T-cell (primary cell): ENCODE results near the gene SIGLEC1. TPM values are rescaled to one million over a fixed set of nuclear protein-coding genes. Genes with fewer than 3 reads are reported as not detected.

Source experiments
- ATAC-seq, 4 experiments: fragments of 200-7000 bp in 3 of 4; fragments of 150-1000 bp in 1 of 4; cut with Tn5 transposase; replicated peaks in 1 of 4; 1 replicate in 3 of 4; 2 replicates in 1 of 4; pipeline ENCODE4 v1.10.0; 2021; ENCODE audit warnings: moderate library complexity in 3 of 4, mild to moderate bottlenecking in 2 of 4, moderate number of reproducible peaks in 1 of 4
- CTCF ChIA-PET, 2 donors: fragments of 300-600 bp; sonication (Branson Sonifier 250); formaldehyde crosslinking; loops; one replicate each; lab custom pipeline; 2022; ENCODE audit warnings: antibody characterized with exemption in 2 of 2; lab: Charles Lee
- POLR2A ChIA-PET, 2 donors: fragments of 300-600 bp; sonication (Branson Sonifier 250); formaldehyde crosslinking; loops; one replicate each; lab custom pipeline; 2022; ENCODE audit warnings: antibody characterized with exemption in 2 of 2; lab: Charles Lee
- DNase-seq, 35 experiments: peaks; one replicate each; pipeline versions ENCODE4 v3.0.0 to v3.0.0-alpha.2; 2013 to 2023
- H3K27ac ChIP-seq: one replicate; pipeline ENCODE4 v1.5.1; 2013; ENCODE audit warnings: low read length
- H3K27me3 ChIP-seq, 2 experiments: replicated peaks in 1 of 2; 1 replicate in 1 of 2; 2 replicates in 1 of 2; pipeline versions ENCODE4 v1.6.1 to v1.7.0; 2013; ENCODE audit warnings: low read length in 1 of 2, mixed read lengths in 1 of 2; ENCODE audit not compliant: control insufficient read depth in 2 of 2, insufficient read depth in 2 of 2; ENCODE audit errors: extremely low read depth in 1 of 2
- H3K36me3 ChIP-seq, 2 donors: 1 replicate in 1 of 2; 2 replicates in 1 of 2; pipeline versions ENCODE4 v1.6.1 to v1.7.0; 2013; ENCODE audit warnings: low read length in 1 of 2; ENCODE audit not compliant: control insufficient read depth in 2 of 2, insufficient read depth in 1 of 2; ENCODE audit errors: extremely low read depth in 1 of 2
- H3K4me1 ChIP-seq, 2 experiments: 1 replicate in 1 of 2; 2 replicates in 1 of 2; pipeline versions ENCODE4 v1.6.1 to v1.7.0; 2013; ENCODE audit warnings: low read length in 2 of 2, mixed read lengths in 1 of 2; ENCODE audit not compliant: insufficient read depth in 2 of 2, control insufficient read depth in 1 of 2; ENCODE audit errors: extremely low read depth in 1 of 2
- H3K4me3 ChIP-seq, 2 donors: 1 replicate in 1 of 2; 2 replicates in 1 of 2; pipeline versions ENCODE4 v1.5.1 to v1.7.0; 2013; ENCODE audit warnings: mild to moderate bottlenecking in 2 of 2, low read length in 1 of 2, moderate library complexity in 1 of 2; ENCODE audit not compliant: control insufficient read depth in 1 of 2; ENCODE audit errors: extremely low read depth in 1 of 2
- H3K9me3 ChIP-seq: 2 replicates; pipeline ENCODE4 v1.7.0; 2013
- H3K27ac Mint-ChIP-seq, 2 donors: one replicate each; pipeline ENCODE4 v1.8.0; 2020 to 2021; ENCODE audit warnings: mild to moderate bottlenecking in 2 of 2, mixed read lengths in 2 of 2
- H3K27me3 Mint-ChIP-seq, 2 donors: one replicate each; pipeline ENCODE4 v1.8.0; 2021 to 2022; ENCODE audit warnings: mixed read lengths in 2 of 2
- H3K36me3 Mint-ChIP-seq: one replicate; pipeline ENCODE4 v1.8.0; 2021; ENCODE audit warnings: mixed read lengths
- H3K4me1 Mint-ChIP-seq, 3 donors: one replicate each; pipeline ENCODE4 v1.8.0; 2020 to 2022; ENCODE audit warnings: mixed read lengths in 3 of 3, mild to moderate bottlenecking in 1 of 3
- H3K4me3 Mint-ChIP-seq, 3 donors: one replicate each; pipeline ENCODE4 v1.8.0; 2020 to 2022; ENCODE audit warnings: mild to moderate bottlenecking in 3 of 3, mixed read lengths in 3 of 3, moderate library complexity in 3 of 3
- H3K9me3 Mint-ChIP-seq, 3 donors: one replicate each; pipeline ENCODE4 v1.8.0; 2020 to 2022; ENCODE audit warnings: mixed read lengths in 3 of 3
- WGBS: methylation state at CpG from one replicate; pipeline ENCODE4 v1.1.5; 2013; ENCODE audit warnings: missing lambda C conversion rate; ENCODE audit not compliant: insufficient coverage; 5-methylcytosine and 5-hydroxymethylcytosine counted together
- total RNA-seq, 35 experiments: library from RNA in 6 of 35; stranded (reverse) in 6 of 35; fragments of 120-200 nt in 1 of 35; gene quantifications; one replicate each; pipeline versions ENCODE4 v1.2.1 to v1.2.4 and lab custom pipeline; 2013 to 2026

Gene SIGLEC1
- under 1 TPM in 3 of 5 donors, not detected in 2; 0.06 to 0.16 (median 0.12) TPM for total RNA-seq
- total RNA-seq (2013): not detected
- 0 to 1.6 (median 0.17) reads per million in 29 experiments for total RNA-seq (lab: John Stamatoyannopoulos, UW)

DNA sequence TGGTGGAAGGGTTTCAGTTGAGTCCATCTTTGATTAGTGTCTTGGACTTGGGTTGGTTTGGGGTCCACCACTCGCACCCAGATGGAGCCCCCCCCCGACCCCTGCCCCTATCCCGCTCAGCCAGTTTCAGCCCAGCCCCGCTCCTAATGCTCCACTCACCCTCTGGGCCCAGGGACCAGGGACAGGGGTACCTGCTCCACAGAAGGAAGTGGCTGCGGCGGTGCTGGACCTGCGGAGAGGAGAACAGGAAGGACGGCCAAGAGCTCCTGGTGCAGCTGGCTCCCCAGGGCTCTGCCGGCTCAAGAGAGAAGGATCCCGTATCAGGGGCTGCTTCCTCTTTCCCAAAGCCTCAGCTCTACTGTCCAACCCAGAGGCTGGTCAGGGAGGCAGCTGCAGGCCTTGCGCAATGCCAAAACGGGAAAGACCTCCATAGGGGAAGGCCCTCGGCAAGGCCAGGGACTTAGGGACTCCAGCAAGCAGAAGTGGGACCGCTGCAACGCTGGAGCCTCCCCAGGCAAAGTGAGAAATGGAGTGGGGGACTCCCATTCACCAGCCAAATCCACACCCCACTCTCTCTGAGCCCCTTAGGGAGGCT is at the start of gene SIGLEC1:
TSS of gene SIGLEC1 (minus strand) at position 322 of the 595 bp plus-strand sequence. CDS start 5,472 bp downstream, outside the sequence.
- WGBS: 50% methylated on average over 7 of the region's 15 CpGs
- ATAC-seq: no peak
- no peak within 1 kb of the TSS for H3K27ac Mint-ChIP-seq
- Histone ChIP-seq H3K4me1 (no peaks in the 10 kb centered on the region), H3K4me3 (no peak within 1 kb of the TSS), H3K36me3 (no peaks in the 10 kb centered on the region), H3K9me3 (no peaks in the 10 kb centered on the region), H3K27me3 (peaks cover 0 to 33% of the 10 kb centered on the region in 2 experiments), H3K27ac (no peak within 1 kb of the TSS)
- no peaks in the 10 kb centered on the region for H3K36me3 Mint-ChIP-seq
- H3K27me3 Mint-ChIP-seq: peaks cover 8 to 11% of the 10 kb centered on the region in 2 donors
- no peaks in the 10 kb centered on the region for H3K4me1 Mint-ChIP-seq
- no peak within 1 kb of the TSS for H3K4me3 Mint-ChIP-seq
- H3K9me3 Mint-ChIP-seq: no peaks in the 10 kb centered on the region
- CTCF ChIA-PET: interaction anchor here (0.5 to 0.6 kb wide), 4 partner anchors 34 to 1324 kb away, joined by 3 to 6 read pairs (median 6); no protein-coding TSS in a partner anchor
- DNase-seq: peak in 2 of 35 experiments; percentile 4 to 15
- POLR2A ChIA-PET: no interaction called here

DNA sequence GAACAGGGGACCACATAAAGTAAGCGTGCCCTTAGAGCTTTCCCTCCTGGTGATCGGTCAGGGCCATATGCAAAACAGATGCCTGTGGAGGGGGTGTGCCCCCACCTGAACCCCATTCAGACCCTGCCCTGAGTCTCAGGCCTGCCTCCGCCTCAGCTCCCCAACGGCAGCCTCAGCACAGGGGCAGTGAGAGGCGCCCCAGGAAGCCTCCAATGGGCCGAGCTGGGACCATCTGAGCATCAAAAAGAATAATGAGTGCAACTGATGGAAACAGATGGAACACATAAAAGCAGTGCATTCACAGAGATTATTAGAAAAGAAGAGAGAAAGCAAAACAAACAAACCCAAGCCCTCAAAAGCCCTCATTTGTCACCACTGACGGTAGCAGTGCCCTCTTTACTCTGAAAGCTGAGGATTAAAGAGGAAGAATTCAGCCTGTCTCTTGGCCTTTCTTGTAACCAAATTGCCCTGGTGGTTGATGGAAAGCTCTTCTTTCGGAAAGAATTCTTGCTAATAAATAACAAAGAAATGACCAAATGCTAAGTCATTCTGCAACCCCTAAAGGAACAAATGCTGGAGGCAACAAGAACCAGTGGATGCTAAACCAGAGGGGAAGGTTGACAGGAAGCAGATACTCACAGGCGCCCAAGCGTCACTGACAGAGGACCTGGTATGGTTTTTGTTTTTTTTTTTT is 48.4 kb upstream of the SIGLEC1 start:
- H3K4me1 Mint-ChIP-seq: peaks cover 0 to 7% (median 4%) of the 10 kb centered on the region in 3 donors
- H3K4me3 Mint-ChIP-seq: no peak overlapping the region
- DNase-seq (no peak), ATAC-seq (no peak)
- peaks cover 3 to 9% of the 10 kb centered on the region in 2 donors for H3K36me3 ChIP-seq
- CTCF ChIA-PET: no interaction called here
- H3K9me3 ChIP-seq: no peaks in the 10 kb centered on the region
- H3K27ac ChIP-seq: no peak overlapping the region
- no peaks in the 10 kb centered on the region for H3K27me3 Mint-ChIP-seq
- peaks cover 0 to under 1% of the 10 kb centered on the region in 2 experiments for H3K4me1 ChIP-seq
- WGBS: 80% methylated on average over 3 of the region's 10 CpGs
- H3K27me3 ChIP-seq: no peaks in the 10 kb centered on the region
- POLR2A ChIA-PET: no interaction called here
- H3K36me3 Mint-ChIP-seq: peaks cover 15% of the 10 kb centered on the region
- H3K4me3 ChIP-seq: no peak overlapping the region
- H3K9me3 Mint-ChIP-seq: no peaks in the 10 kb centered on the region
- H3K27ac Mint-ChIP-seq: no peak overlapping the region

DNA sequence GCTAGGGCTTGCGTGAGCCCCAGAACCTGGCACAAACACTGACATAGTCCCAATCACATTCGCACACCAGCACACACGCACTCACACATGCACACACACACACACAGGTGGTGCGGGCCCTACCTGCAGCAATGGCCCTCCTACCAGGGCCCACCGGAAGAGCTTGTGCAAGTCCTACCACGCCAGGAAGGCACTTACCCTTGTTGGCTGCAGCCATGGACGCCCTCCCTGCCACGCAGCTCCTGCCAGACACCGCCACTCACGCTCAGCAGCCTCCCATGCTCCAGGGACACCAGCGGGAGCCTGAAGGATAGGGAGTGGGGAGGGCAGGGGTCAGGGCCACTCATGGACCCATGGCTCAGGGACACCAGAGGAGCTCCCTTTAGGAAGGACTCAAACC is 47.5 kb upstream of the SIGLEC1 start:
- Histone ChIP-seq H3K9me3 (no peaks in the 10 kb centered on the region), H3K4me1 (no peaks in the 10 kb centered on the region), H3K27me3 (no peaks in the 10 kb centered on the region), H3K36me3 (peaks cover 4 to 14% of the 10 kb centered on the region in 2 donors), H3K4me3 (no peak overlapping the region), H3K27ac (no peak overlapping the region)
- no peaks in the 10 kb centered on the region for H3K4me1 Mint-ChIP-seq
- no peak overlapping the region for H3K27ac Mint-ChIP-seq
- CTCF ChIA-PET: no interaction called here
- POLR2A ChIA-PET: no interaction called here
- no peak overlapping the region for H3K4me3 Mint-ChIP-seq
- H3K36me3 Mint-ChIP-seq: peaks cover 15% of the 10 kb centered on the region
- ATAC-seq (no peak), DNase-seq (no peak)
- no peaks in the 10 kb centered on the region for H3K27me3 Mint-ChIP-seq
- WGBS: 90% methylated on average over 8 of the region's 11 CpGs
- no peaks in the 10 kb centered on the region for H3K9me3 Mint-ChIP-seq

- POLR2A ChIA-PET: no interaction called here
- 84% methylated on average over 11 of the region's 11 CpGs for WGBS
- Histone ChIP-seq H3K27ac (no peak overlapping the region), H3K36me3 (peaks cover 4 to 14% of the 10 kb centered on the region in 2 donors), H3K4me3 (no peak overlapping the region), H3K27me3 (no peaks in the 10 kb centered on the region), H3K9me3 (no peaks in the 10 kb centered on the region), H3K4me1 (no peaks in the 10 kb centered on the region)
- DNase-seq (no peak), ATAC-seq (no peak)
- Mint-ChIP-seq H3K27ac (no peak overlapping the region), H3K27me3 (no peaks in the 10 kb centered on the region), H3K9me3 (no peaks in the 10 kb centered on the region), H3K36me3 (peaks cover 15% of the 10 kb centered on the region), H3K4me3 (no peak overlapping the region), H3K4me1 (no peaks in the 10 kb centered on the region)
- CTCF ChIA-PET: no interaction called here
These were observed 47.0 kb upstream of the SIGLEC1 start for GRCh38 chr20:3759316-3759823.

GRCh38 chr20:3758566-3758965 is 46.2 kb upstream of the SIGLEC1 start:
- Mint-ChIP-seq H3K4me1 (no peaks in the 10 kb centered on the region), H3K36me3 (peaks cover 15% of the 10 kb centered on the region), H3K27me3 (no peaks in the 10 kb centered on the region), H3K4me3 (no peak overlapping the region), H3K9me3 (no peaks in the 10 kb centered on the region), H3K27ac (no peak overlapping the region)
- Histone ChIP-seq H3K9me3 (no peaks in the 10 kb centered on the region), H3K4me3 (no peak overlapping the region), H3K36me3 (peaks cover 4 to 14% of the 10 kb centered on the region in 2 donors), H3K27me3 (no peaks in the 10 kb centered on the region), H3K4me1 (no peaks in the 10 kb centered on the region), H3K27ac (no peak overlapping the region)
- ChIA-PET CTCF (interaction anchor here in 1 of 2 donors (0.7 kb wide), 1 partner anchor 10 kb away, joined by 3 read pairs; no protein-coding TSS in a partner anchor), POLR2A (no interaction called here)
- WGBS: 76% methylated on average over 2 of the region's 11 CpGs
- ATAC-seq (no peak), DNase-seq (no peak)

GRCh38 chr20:3757268-3757667 is 44.9 kb upstream of the SIGLEC1 start:
- WGBS: no CpG with 5 or more reads among the region's 2 CpGs
- DNase-seq (no peak), ATAC-seq (no peak)
- no peaks in the 10 kb centered on the region for H3K9me3 Mint-ChIP-seq
- H3K4me1 ChIP-seq: no peaks in the 10 kb centered on the region
- H3K27me3 ChIP-seq: peaks cover 0 to 5% of the 10 kb centered on the region in 2 experiments
- ChIA-PET CTCF (interaction anchor here in 1 of 2 donors (0.7 to 1.2 kb wide), 2 partner anchors 11 to 680 kb away, joined by 3 read pairs; no protein-coding TSS in a partner anchor), POLR2A (interaction anchor here in 1 of 2 donors (0.7 to 0.9 kb wide), 2 partner anchors 8 to 64 kb away, joined by 3 to 7 read pairs; no protein-coding TSS in a partner anchor)
- no peak overlapping the region for H3K27ac ChIP-seq
- no peak overlapping the region for H3K4me3 ChIP-seq
- H3K27ac Mint-ChIP-seq: no peak overlapping the region
- H3K9me3 ChIP-seq: no peaks in the 10 kb centered on the region
- peaks cover 15% of the 10 kb centered on the region for H3K36me3 Mint-ChIP-seq
- H3K4me1 Mint-ChIP-seq: peaks cover 4 to 10% (median 9%) of the 10 kb centered on the region in 3 donors
- peaks cover 4 to 14% of the 10 kb centered on the region in 2 donors for H3K36me3 ChIP-seq
- no peaks in the 10 kb centered on the region for H3K27me3 Mint-ChIP-seq
- H3K4me3 Mint-ChIP-seq: no peak overlapping the region
